ENCODE data around the gene IBSP. TPM values are rescaled to one million over a fixed set of nuclear protein-coding genes. Genes with fewer than 3 reads are reported as not detected.

The IBSP gene
- total RNA-seq, 1 experiment from 2014 or later, result not detected

DNA sequence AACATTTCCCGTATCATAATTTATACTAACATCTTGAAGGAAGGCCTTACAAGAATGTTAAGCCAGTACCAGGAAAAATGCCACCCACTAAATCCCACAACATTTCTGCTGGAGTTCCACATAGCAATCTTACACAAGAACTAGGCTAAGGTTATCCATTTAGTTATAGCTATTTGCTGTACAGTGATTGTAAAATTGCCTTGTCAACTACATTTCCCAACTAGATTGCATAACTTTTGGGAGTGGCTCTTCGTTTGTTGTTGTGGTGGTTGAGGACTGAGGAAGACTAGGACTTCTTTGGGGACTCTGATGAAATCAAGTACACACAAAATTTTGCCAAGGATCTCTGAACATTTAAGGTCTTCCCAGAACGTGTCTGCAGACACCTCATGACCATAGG is 8.0 kb downstream of the IBSP start:
- peaks cover 7% of the 10 kb centered on the region for H3K9me3 Mint-ChIP-seq (ENCODE audit: unreplicated experiment)

DNA sequence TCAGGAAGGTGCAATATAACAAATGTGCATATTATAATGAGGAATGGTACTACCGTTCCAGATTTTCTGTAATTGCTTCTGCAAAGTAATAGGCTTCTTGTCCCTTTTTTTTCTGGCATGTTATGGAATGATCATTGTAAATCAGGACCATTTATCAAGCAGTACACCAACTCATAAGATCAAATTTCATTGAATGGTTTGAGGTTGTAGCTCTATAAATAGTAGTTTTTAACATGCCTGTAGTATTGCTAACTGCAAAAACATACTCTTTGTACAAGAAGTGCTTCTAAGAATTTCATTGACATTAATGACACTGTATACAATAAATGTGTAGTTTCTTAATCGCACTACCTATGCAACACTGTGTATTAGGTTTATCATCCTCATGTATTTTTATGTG is 12.6 kb downstream of the IBSP start:
- H3K27me3 Mint-ChIP-seq (ENCODE audit: insufficient read depth, unreplicated experiment), result no peaks in the 10 kb centered on the region
- DNase-seq (ENCODE audit: unreplicated experiment), result no peak
- peaks cover 27% of the 10 kb centered on the region for H3K9me3 Mint-ChIP-seq (ENCODE audit: unreplicated experiment)
- BruUV-seq (replicated peaks), result no TSS peak
- intact Hi-C loops (cut with micrococcal nuclease), result no loop called here
- H3K4me1 Mint-ChIP-seq (ENCODE audit: insufficient read depth, unreplicated experiment), result peaks cover 7% of the 10 kb centered on the region
- no peaks in the 10 kb centered on the region for H3K36me3 Mint-ChIP-seq (ENCODE audit: insufficient read depth, unreplicated experiment)
- H3K27ac Mint-ChIP-seq (ENCODE audit: low read depth, unreplicated experiment), result no peak overlapping the region
- H3K4me3 Mint-ChIP-seq (ENCODE audit: unreplicated experiment), result no peak overlapping the region
- TF ChIP-seq, protein P1, sequence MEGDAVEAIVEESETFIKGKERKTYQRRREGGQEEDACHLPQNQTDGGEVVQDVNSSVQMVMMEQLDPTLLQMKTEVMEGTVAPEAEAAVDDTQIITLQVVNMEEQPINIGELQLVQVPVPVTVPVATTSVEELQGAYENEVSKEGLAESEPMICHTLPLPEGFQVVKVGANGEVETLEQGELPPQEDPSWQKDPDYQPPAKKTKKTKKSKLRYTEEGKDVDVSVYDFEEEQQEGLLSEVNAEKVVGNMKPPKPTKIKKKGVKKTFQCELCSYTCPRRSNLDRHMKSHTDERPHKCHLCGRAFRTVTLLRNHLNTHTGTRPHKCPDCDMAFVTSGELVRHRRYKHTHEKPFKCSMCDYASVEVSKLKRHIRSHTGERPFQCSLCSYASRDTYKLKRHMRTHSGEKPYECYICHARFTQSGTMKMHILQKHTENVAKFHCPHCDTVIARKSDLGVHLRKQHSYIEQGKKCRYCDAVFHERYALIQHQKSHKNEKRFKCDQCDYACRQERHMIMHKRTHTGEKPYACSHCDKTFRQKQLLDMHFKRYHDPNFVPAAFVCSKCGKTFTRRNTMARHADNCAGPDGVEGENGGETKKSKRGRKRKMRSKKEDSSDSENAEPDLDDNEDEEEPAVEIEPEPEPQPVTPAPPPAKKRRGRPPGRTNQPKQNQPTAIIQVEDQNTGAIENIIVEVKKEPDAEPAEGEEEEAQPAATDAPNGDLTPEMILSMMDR (IDR thresholded peaks at IDR 0.05; ENCODE audit: unreplicated experiment), result no peak
- POLR2A ChIA-PET, result no interaction called here
- CTCF ChIA-PET, result no interaction called here

More for the DNA sequence above, 8.0 kb downstream of the IBSP start:
- Mint-ChIP-seq H3K36me3 (ENCODE audit: insufficient read depth, unreplicated experiment) (no peaks in the 10 kb centered on the region), H3K4me1 (ENCODE audit: insufficient read depth, unreplicated experiment) (peaks cover 14% of the 10 kb centered on the region), H3K27ac (ENCODE audit: low read depth, unreplicated experiment) (peak overlapping the region; percentile 39), H3K4me3 (ENCODE audit: unreplicated experiment) (no peak overlapping the region), H3K27me3 (ENCODE audit: insufficient read depth, unreplicated experiment) (no peaks in the 10 kb centered on the region)
- intact Hi-C loops (cut with micrococcal nuclease), result no loop called here
- DNase-seq (ENCODE audit: unreplicated experiment), result peak; percentile 74
- BruUV-seq (replicated peaks), result no TSS peak
- POLR2A ChIA-PET, result interaction anchor here (0.8 to 1.1 kb wide), 3 partner anchors 9 to 45 kb away, joined by 3 to 4 read pairs (median 3); no protein-coding TSS in a partner anchor
- TF ChIP-seq, protein P1 (IDR thresholded peaks at IDR 0.05; ENCODE audit: unreplicated experiment), result no peak
- CTCF ChIA-PET, result no interaction called here

DNA sequence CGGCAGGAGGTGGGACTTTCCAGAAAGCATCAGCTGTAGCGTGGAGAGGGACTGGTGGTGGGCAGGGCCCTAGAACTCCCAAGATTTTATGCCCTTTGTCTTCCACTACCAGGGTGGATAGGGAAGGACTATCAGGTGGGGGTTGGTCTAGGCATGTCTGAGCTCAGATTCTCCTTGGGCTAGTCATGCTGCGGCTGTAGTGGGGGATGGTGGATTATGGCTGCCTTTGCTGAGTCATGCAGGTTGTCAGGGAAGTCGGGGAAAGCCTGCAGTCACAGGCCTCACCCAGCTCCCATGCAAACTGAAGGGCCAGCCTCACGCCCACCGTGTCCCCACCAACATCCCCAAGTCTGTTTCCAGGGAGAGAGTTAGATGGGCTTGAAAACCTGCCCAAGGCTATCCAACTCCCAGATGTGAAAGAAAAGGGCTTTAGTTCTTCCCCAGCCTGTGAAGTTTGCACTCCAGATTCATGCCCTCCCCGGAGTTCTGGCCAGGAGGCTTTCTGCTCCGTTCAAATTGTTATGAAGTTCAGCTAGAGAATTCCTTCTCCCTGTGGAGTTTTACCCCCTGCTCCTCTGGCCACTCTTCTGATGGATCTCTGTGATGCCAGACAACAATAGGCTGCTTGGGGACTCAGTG is 20.0 kb downstream of the IBSP start:
- H3K27me3 Mint-ChIP-seq (ENCODE audit: insufficient read depth, unreplicated experiment), result no peaks in the 10 kb centered on the region
- peaks cover 10% of the 10 kb centered on the region for H3K36me3 Mint-ChIP-seq (ENCODE audit: insufficient read depth, unreplicated experiment)
- ChIA-PET CTCF (interaction anchor here (0.5 to 1.8 kb wide), 9 partner anchors 10 to 697 kb away, joined by 3 to 8 read pairs (median 4); no protein-coding TSS in a partner anchor), POLR2A (interaction anchor here (0.7 to 1.1 kb wide), 5 partner anchors 12 to 462 kb away, joined by 3 to 6 read pairs (median 3); no protein-coding TSS in a partner anchor)
- peaks cover 16% of the 10 kb centered on the region for H3K4me1 Mint-ChIP-seq (ENCODE audit: insufficient read depth, unreplicated experiment)
- intact Hi-C loops (cut with micrococcal nuclease), result no loop called here
- H3K4me3 Mint-ChIP-seq (ENCODE audit: unreplicated experiment), result no peak overlapping the region
- peak overlapping the region; percentile 97 for H3K27ac Mint-ChIP-seq (ENCODE audit: low read depth, unreplicated experiment)
- TF ChIP-seq, protein P1 (IDR thresholded peaks at IDR 0.05; ENCODE audit: unreplicated experiment), result no peak
- BruUV-seq (replicated peaks), result no TSS peak
- DNase-seq (ENCODE audit: unreplicated experiment), result peak; percentile 85
- H3K9me3 Mint-ChIP-seq (ENCODE audit: unreplicated experiment), result peaks cover 19% of the 10 kb centered on the region

DNA sequence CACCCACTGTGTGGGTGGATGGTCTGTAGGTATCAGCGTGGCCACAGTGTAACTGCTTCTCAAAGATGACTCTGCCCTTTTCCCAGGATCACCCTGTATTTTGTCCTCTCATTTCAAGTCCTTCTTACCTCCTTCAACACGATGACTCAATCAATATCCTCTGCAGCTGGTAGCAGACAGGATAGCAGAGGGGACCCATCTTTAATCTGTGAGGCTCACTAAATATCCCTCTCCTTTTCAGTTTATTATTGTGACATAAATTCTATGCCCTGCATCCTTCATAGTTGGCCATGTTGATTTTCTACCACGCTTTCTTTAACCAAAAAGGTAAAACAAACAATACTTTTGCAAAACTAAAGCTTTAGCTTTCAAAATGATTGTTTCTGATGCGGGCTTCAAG is 23.8 kb downstream of the IBSP start:
- no peak overlapping the region for H3K27ac Mint-ChIP-seq (ENCODE audit: low read depth, unreplicated experiment)
- H3K9me3 Mint-ChIP-seq (ENCODE audit: unreplicated experiment), result no peaks in the 10 kb centered on the region
- intact Hi-C loops (cut with micrococcal nuclease), result no loop called here
- no peak for DNase-seq (ENCODE audit: unreplicated experiment)
- CTCF ChIA-PET, result interaction anchor here (0.7 to 3.3 kb wide), 3 partner anchors 15 to 464 kb away, joined by 3 to 10 read pairs (median 9); no protein-coding TSS in a partner anchor
- H3K36me3 Mint-ChIP-seq (ENCODE audit: insufficient read depth, unreplicated experiment), result peaks cover 10% of the 10 kb centered on the region
- H3K27me3 Mint-ChIP-seq (ENCODE audit: insufficient read depth, unreplicated experiment), result no peaks in the 10 kb centered on the region
- no peak overlapping the region for H3K4me3 Mint-ChIP-seq (ENCODE audit: unreplicated experiment)
- BruUV-seq (replicated peaks), result no TSS peak
- TF ChIP-seq, protein P1 (IDR thresholded peaks at IDR 0.05; ENCODE audit: unreplicated experiment), result no peak
- POLR2A ChIA-PET, result interaction anchor here (0.6 to 1.5 kb wide), 2 partner anchors 14 to 102 kb away, joined by 3 to 4 read pairs; no protein-coding TSS in a partner anchor
- peaks cover 16% of the 10 kb centered on the region for H3K4me1 Mint-ChIP-seq (ENCODE audit: insufficient read depth, unreplicated experiment)

Data from MCF 10A (cell line).